H1 (cell line): ENCODE data around the gene WASF1. TPM values are rescaled to one million over a fixed set of nuclear protein-coding genes. Genes with fewer than 3 reads are reported as not detected.

Experiments
- CTCF ChIA-PET: fragments of 300-600 bp; sonication (Branson Sonifier 250); formaldehyde crosslinking; loops from one replicate; lab custom pipeline; 2021; ENCODE audit not compliant: partially characterized antibody; lab: Charles Lee
- POLR2A ChIA-PET: fragments of 300-600 bp; sonication (Branson Sonifier 250); formaldehyde crosslinking; loops from one replicate; lab custom pipeline; 2021; ENCODE audit warnings: inconsistent platforms; ENCODE audit not compliant: partially characterized antibody; lab: Charles Lee
- DNase-seq, 2 experiments: peaks; one replicate each; pipeline versions ENCODE4 v3.0.0 to v3.0.0-alpha.2; 2010 to 2022; ENCODE audit warnings: low spot score in 2 of 2, low read depth in 1 of 2, mixed read lengths in 1 of 2
- FAIRE-seq: peaks from 2 replicates; lab custom pipeline; 2011; peaks lifted over from hg19 to GRCh38; lab: Jason Lieb, UNC
- H2AFZ ChIP-seq: 2 replicates; pipeline ENCODE4 v1.8.1; 2012; ENCODE audit warnings: low read length, inconsistent platforms
- H2AK5ac ChIP-seq: 2 replicates; pipeline ENCODE4 v1.6.1; 2013; ENCODE audit warnings: low read depth, low read length
- H2BK120ac ChIP-seq: replicated peaks from 2 replicates; pipeline ENCODE3; 2013; ENCODE audit warnings: low read depth, low read length, inconsistent platforms
- H2BK12ac ChIP-seq: 2 replicates; pipeline ENCODE4 v1.6.1; 2013; ENCODE audit warnings: low read depth, low read length
- H2BK15ac ChIP-seq: 2 replicates; pipeline ENCODE4 v1.6.1; 2013; ENCODE audit warnings: low read length
- H2BK20ac ChIP-seq: 2 replicates; pipeline ENCODE4 v1.6.1; 2013; ENCODE audit warnings: low read length
- H2BK5ac ChIP-seq: 2 replicates; pipeline ENCODE4 v1.6.1; 2013; ENCODE audit warnings: low read depth, low read length
- H3K14ac ChIP-seq: 2 replicates; pipeline ENCODE4 v1.6.1; 2013; ENCODE audit warnings: inconsistent platforms; ENCODE audit not compliant: insufficient read length
- H3K18ac ChIP-seq: 2 replicates; pipeline ENCODE4 v1.6.1; 2013; ENCODE audit warnings: low read length; ENCODE audit errors: extremely low read depth
- H3K23ac ChIP-seq: 2 replicates; pipeline ENCODE4 v1.6.1; 2013; ENCODE audit warnings: inconsistent platforms; ENCODE audit not compliant: insufficient read length
- H3K23me2 ChIP-seq: 2 replicates; pipeline ENCODE4 v1.6.1; 2013; ENCODE audit warnings: low read depth, low read length
- H3K27ac ChIP-seq: 2 replicates; pipeline ENCODE4 v1.6.1; 2011; ENCODE audit warnings: low read depth, low read length, inconsistent platforms
- H3K27me3 ChIP-seq, 4 experiments: replicated peaks in 1 of 4; 1 replicate in 1 of 4; 2 replicates in 3 of 4; pipeline versions ENCODE4 v1.6.1 to v1.8.1; 2011 to 2013; ENCODE audit warnings: low read length in 3 of 4, mild to moderate bottlenecking in 3 of 4, inconsistent platforms in 2 of 4, mixed read lengths in 2 of 4, moderate library complexity in 1 of 4; ENCODE audit not compliant: control insufficient read depth in 3 of 4, insufficient read depth in 3 of 4; ENCODE audit errors: extremely low read depth in 1 of 4
- H3K36me3 ChIP-seq, 4 experiments: 2 replicates each; pipeline versions ENCODE4 v1.6.1 to v1.8.1; 2011 to 2013; ENCODE audit warnings: mild to moderate bottlenecking in 4 of 4, low read length in 3 of 4, moderate library complexity in 2 of 4, control low read depth in 1 of 4, inconsistent platforms in 1 of 4; ENCODE audit not compliant: insufficient read depth in 4 of 4, control insufficient read depth in 2 of 4
- H3K4ac ChIP-seq: replicated peaks from 2 replicates; pipeline ENCODE3; 2013; ENCODE audit warnings: low read length, low read depth, mixed read lengths, inconsistent platforms; ENCODE audit not compliant: insufficient read length
- H3K4me1 ChIP-seq, 4 experiments: replicated peaks in 1 of 4; 1 replicate in 1 of 4; 2 replicates in 3 of 4; pipeline versions ENCODE4 v1.6.1 to v1.8.1; 2011 to 2013; ENCODE audit warnings: low read length in 3 of 4, inconsistent platforms in 2 of 4, mixed read lengths in 1 of 4; ENCODE audit not compliant: insufficient read depth in 4 of 4, control insufficient read depth in 3 of 4
- H3K4me2 ChIP-seq, 2 experiments: 2 replicates each; pipeline versions ENCODE4 v1.6.1 to v1.8.1; 2011 to 2013; ENCODE audit warnings: low read depth in 2 of 2, low read length in 2 of 2, control low read depth in 1 of 2, inconsistent platforms in 1 of 2, mild to moderate bottlenecking in 1 of 2; ENCODE audit not compliant: insufficient read depth in 1 of 2
- H3K4me3 ChIP-seq, 4 experiments: fragments of 200-600, 300-600 bp in 1 of 4; sonication (generic), shearing (Covaris generic), sonication (Bioruptor Twin) in 1 of 4; 2 replicates each; pipeline versions ENCODE4 v1.5.1 to v1.8.1; 2011 to 2016; ENCODE audit warnings: low read length in 4 of 4, low read depth in 3 of 4, control low read depth in 2 of 4, inconsistent platforms in 2 of 4, mild to moderate bottlenecking in 2 of 4, mixed read lengths in 1 of 4, moderate library complexity in 1 of 4; ENCODE audit not compliant: insufficient read depth in 2 of 4; ENCODE audit errors: extremely low read depth in 1 of 4
- H3K56ac ChIP-seq: replicated peaks from 2 replicates; pipeline ENCODE3; 2013; ENCODE audit warnings: low read depth, mild to moderate bottlenecking, mixed read lengths, low read length, inconsistent platforms; ENCODE audit not compliant: insufficient read length
- H3K79me1 ChIP-seq: 2 replicates; pipeline ENCODE4 v1.6.1; 2013; ENCODE audit warnings: low read depth, low read length, control low read depth
- H3K79me2 ChIP-seq, 2 experiments: 2 replicates each; pipeline versions ENCODE4 v1.6.1 to v1.8.1; 2012 to 2013; ENCODE audit warnings: low read length in 2 of 2, mild to moderate bottlenecking in 2 of 2, inconsistent platforms in 1 of 2; ENCODE audit not compliant: insufficient read depth in 2 of 2, control insufficient read depth in 1 of 2
- H3K9ac ChIP-seq, 4 experiments: replicated peaks in 1 of 4; 1 replicate in 1 of 4; 2 replicates in 3 of 4; pipeline versions ENCODE4 v1.6.1 to v1.8.1; 2011 to 2013; ENCODE audit warnings: low read depth in 3 of 4, low read length in 3 of 4, control low read depth in 2 of 4, mild to moderate bottlenecking in 2 of 4, moderate library complexity in 2 of 4, inconsistent platforms in 1 of 4; ENCODE audit errors: extremely low read depth in 1 of 4
- H3K9me3 ChIP-seq, 2 experiments: 2 replicates each; pipeline versions ENCODE4 v1.6.1 to v1.8.1; 2012 to 2013; ENCODE audit warnings: mild to moderate bottlenecking in 2 of 2, moderate library complexity in 2 of 2, control low read depth in 1 of 2, inconsistent platforms in 1 of 2, low read depth in 1 of 2, low read length in 1 of 2, mixed read lengths in 1 of 2; ENCODE audit not compliant: insufficient read depth in 2 of 2
- H4K20me1 ChIP-seq, 2 experiments: replicated peaks in 1 of 2; 2 replicates each; pipeline versions ENCODE3 to v1.8.1; 2011 to 2013; ENCODE audit warnings: inconsistent platforms in 2 of 2, low read length in 2 of 2, mild to moderate bottlenecking in 1 of 2; ENCODE audit not compliant: insufficient read depth in 2 of 2, control insufficient read depth in 1 of 2
- H4K5ac ChIP-seq: 2 replicates; pipeline ENCODE4 v1.6.1; 2013; ENCODE audit warnings: low read length, low read depth, mixed read lengths, inconsistent platforms; ENCODE audit not compliant: insufficient read length
- H4K8ac ChIP-seq: 2 replicates; pipeline ENCODE4 v1.8.0; 2013; ENCODE audit warnings: mild to moderate bottlenecking, moderate library complexity, low read length, inconsistent platforms; ENCODE audit not compliant: insufficient read depth; ENCODE audit errors: extremely low read depth
- H4K91ac ChIP-seq: replicated peaks from 2 replicates; pipeline ENCODE3; 2013; ENCODE audit warnings: low read length, mixed read lengths, inconsistent platforms; ENCODE audit not compliant: insufficient read length
- BCL11A ChIP-seq, 2 experiments: IDR thresholded peaks; one replicate each; pipeline ENCODE4 v1.6.1; 2011; ENCODE audit warnings: low read depth in 2 of 2, low read length in 2 of 2, mild to moderate bottlenecking in 2 of 2
- CEBPB ChIP-seq: IDR thresholded peaks from 2 replicates; pipeline ENCODE4 v1.6.1; 2012; ENCODE audit warnings: low read depth, low read length
- CREB1 ChIP-seq: IDR thresholded peaks from 2 replicates; pipeline ENCODE4 v1.6.1; 2012; ENCODE audit warnings: inconsistent platforms
- CTCF ChIP-seq, 3 experiments: IDR thresholded peaks; 1 replicate in 2 of 3; 2 replicates in 1 of 3; pipeline versions ENCODE4 v1.5.1 to v1.6.1; 2011; ENCODE audit warnings: low read length in 3 of 3, mild to moderate bottlenecking in 3 of 3, inconsistent platforms in 2 of 3, low read depth in 1 of 3, moderate library complexity in 1 of 3; ENCODE audit not compliant: insufficient read depth in 1 of 3; ENCODE audit errors: control extremely low read depth in 1 of 3
- E2F6 ChIP-seq: IDR thresholded peaks from 2 replicates; pipeline ENCODE4 v1.6.1; 2012; ENCODE audit warnings: inconsistent platforms
- EP300 ChIP-seq, 2 experiments: IDR thresholded peaks; 1 replicate in 1 of 2; 2 replicates in 1 of 2; pipeline ENCODE4 v1.6.1; 2011 to 2012; ENCODE audit warnings: low read depth in 2 of 2, low read length in 2 of 2, mild to moderate bottlenecking in 2 of 2, borderline replicate concordance in 1 of 2, inconsistent platforms in 1 of 2, moderate library complexity in 1 of 2
- GTF2F1 ChIP-seq: IDR thresholded peaks from 2 replicates; pipeline ENCODE4 v1.6.1; 2012; ENCODE audit warnings: low read depth, low read length, improper control_type of control experiment, borderline replicate concordance
- JUN ChIP-seq: IDR thresholded peaks from 2 replicates; pipeline ENCODE4 v1.6.1; 2011; ENCODE audit warnings: low read depth, mild to moderate bottlenecking, improper control_type of control experiment, low read length
- KDM4A ChIP-seq: IDR thresholded peaks from one replicate; pipeline ENCODE4 v1.7.1; 2012; ENCODE audit warnings: low read depth, mild to moderate bottlenecking, moderate library complexity, low read length, inconsistent platforms; ENCODE audit not compliant: severe bottlenecking
- POLR2A ChIP-seq, 2 experiments: IDR thresholded peaks; 1 replicate in 1 of 2; 2 replicates in 1 of 2; pipeline ENCODE4 v1.6.1; 2011; ENCODE audit warnings: low read depth in 2 of 2, low read length in 2 of 2, mild to moderate bottlenecking in 2 of 2; ENCODE audit errors: control extremely low read depth in 1 of 2
- RBBP5 ChIP-seq: IDR thresholded peaks from 2 replicates; pipeline ENCODE4 v1.7.1; 2012; ENCODE audit warnings: low read depth, mild to moderate bottlenecking, inconsistent platforms, low read length, moderate library complexity, borderline replicate concordance
- TBP ChIP-seq: IDR thresholded peaks from 2 replicates; pipeline ENCODE4 v1.6.1; 2011; ENCODE audit warnings: low read depth, low read length, improper control_type of control experiment
- TEAD4 ChIP-seq: IDR thresholded peaks from 2 replicates; pipeline ENCODE4 v1.6.1; 2012; ENCODE audit warnings: low read depth, low read length, inconsistent platforms, mixed read lengths
- polyA plus RNA-seq, 7 experiments: library from polyadenylated mRNA; depleted of rRNA in 3 of 7; stranded (reverse) in 5 of 7; unstranded in 2 of 7; fragments of >200 nt in 5 of 7; fragments of 200-250 nt in 2 of 7; gene quantifications; 1 replicate in 5 of 7; 2 replicates in 1 of 7; 4 replicates in 1 of 7; pipeline versions ENCODE4 v1.2.1 to v1.2.3, GENCODE V29; 2011 to 2013; ENCODE audit warnings: missing spikeins in 2 of 7, mixed read lengths in 2 of 7
- total RNA-seq: library from RNA; stranded (reverse); fragmentation: NEBNext Ultra II Directional; extraction: Animal tissue kit (Norgen Biotek cat#: 25700); gene quantifications from 2 replicates; pipeline ENCODE4 v1.2.1, GENCODE V29; 2021

WASF1 gene
- total and polyA plus RNA-seq, 2 of the 8 experiments (the other 6 are each of a cell fraction or from before 2014, with no cell fraction given), result 37.6 to 39.9 TPM

DNA sequence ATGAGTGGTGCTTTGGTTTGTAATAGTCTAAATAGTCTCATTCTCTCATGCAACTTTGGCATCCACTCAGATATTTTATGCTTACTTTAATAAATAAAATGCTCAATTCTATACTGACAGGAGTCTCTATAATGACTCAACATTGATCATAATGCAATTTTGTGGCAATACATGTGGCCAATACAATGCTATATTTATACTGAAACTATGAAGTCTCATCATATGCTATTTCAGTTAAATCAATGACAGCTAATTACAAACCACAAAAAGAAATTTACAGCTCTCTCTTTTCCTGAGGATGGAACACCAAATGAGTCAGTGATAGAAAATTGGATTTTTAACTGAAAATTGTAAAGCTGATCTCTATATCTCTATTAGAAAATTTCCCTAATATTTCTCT is 77.1 kb downstream of the WASF1 start:
- POLR2A ChIA-PET, result no interaction called here
- TF ChIP-seq CTCF (IDR thresholded peaks at IDR 0.05; ENCODE audit: control extremely low read depth in 1 of 3, insufficient read depth in 1 of 3, low read depth in 1 of 3, low read length in 3 of 3) (no peak), TEAD4 (no peak), CREB1 (no peak), KDM4A (no peak), RBBP5 (no peak), TBP (no peak), CEBPB (no peak), EP300 (IDR thresholded peaks at IDR 0.05; ENCODE audit: borderline replicate concordance in 1 of 2, low read depth in 2 of 2, low read length in 2 of 2) (no peak), E2F6 (no peak), JUN (no peak), BCL11A (IDR thresholded peaks at IDR 0.05; ENCODE audit: low read depth in 2 of 2, low read length in 2 of 2) (no peak), GTF2F1 (no peak), POLR2A (IDR thresholded peaks at IDR 0.05; ENCODE audit: control extremely low read depth in 1 of 2, low read depth in 2 of 2, low read length in 2 of 2) (no peak)

More for the DNA sequence above, 77.1 kb downstream of the WASF1 start:
- no peaks in the 10 kb centered on the region for H4K20me1 ChIP-seq
- no peak overlapping the region for H2AK5ac ChIP-seq
- H2BK120ac ChIP-seq, result no peak overlapping the region
- DNase-seq (no peak), FAIRE-seq (no peak)
- H3K4me2 ChIP-seq, result no peak overlapping the region
- H2BK5ac ChIP-seq, result no peak overlapping the region
- no peak overlapping the region for H2BK12ac ChIP-seq
- H3K23me2 ChIP-seq, result no peaks in the 10 kb centered on the region
- H2BK15ac ChIP-seq, result no peak overlapping the region
- H3K4me3 ChIP-seq, result no peak overlapping the region
- H3K4ac ChIP-seq, result no peak overlapping the region
- no peak overlapping the region for H2BK20ac ChIP-seq
- no peak overlapping the region for H4K8ac ChIP-seq
- no peak overlapping the region for H3K9ac ChIP-seq
- no peak overlapping the region for H4K5ac ChIP-seq
- H3K9me3 ChIP-seq, result no peaks in the 10 kb centered on the region
- H2AFZ ChIP-seq, result no peak overlapping the region
- H3K18ac ChIP-seq, result no peak overlapping the region
- H3K79me1 ChIP-seq, result no peaks in the 10 kb centered on the region
- CTCF ChIA-PET, result no interaction called here
- no peak overlapping the region for H4K91ac ChIP-seq
- peaks cover 0 to 31% (median 4%) of the 10 kb centered on the region in 4 experiments; a peak in 4 of 8 replicates for H3K36me3 ChIP-seq
- no peak overlapping the region for H3K27ac ChIP-seq
- no peak overlapping the region for H3K14ac ChIP-seq
- H3K23ac ChIP-seq, result no peak overlapping the region
- H3K4me1 ChIP-seq, result no peaks in the 10 kb centered on the region; a peak in 1 of 7 replicates
- H3K27me3 ChIP-seq, result no peaks in the 10 kb centered on the region
- no peak overlapping the region for H3K56ac ChIP-seq
- H3K79me2 ChIP-seq, result no peaks in the 10 kb centered on the region
